K562 (cell line): ENCODE results near the gene ALOX12. TPM values are rescaled to one million over a fixed set of nuclear protein-coding genes. Genes with fewer than 3 reads are reported as not detected.

ENCODE experiments used
- EGR1 ChIP-seq: fragments of 450-650 bp; conservative IDR thresholded peaks from 2 replicates; pipeline ENCODE4 v1.6.1; 2017; ENCODE audit warnings: mild to moderate bottlenecking
- ETV1 ChIP-seq: fragments of 450-650 bp; conservative IDR thresholded peaks from 2 replicates; pipeline ENCODE4 v1.6.1; 2016; ENCODE audit warnings: missing genetic modification characterization, control low read depth, low read depth, missing compliant biosample characterization
- HDAC2 ChIP-seq: fragments of 450-650 bp; IDR thresholded peaks from 2 replicates; pipeline ENCODE4 v1.6.1; 2016; ENCODE audit warnings: mild to moderate bottlenecking
- KLF10 ChIP-seq: fragments of 250-450 bp; sonication (Bioruptor Pico); IDR thresholded peaks from 2 replicates; pipeline ENCODE4 v1.6.1; 2021; ENCODE audit warnings: matching md5 sums
- MEF2A ChIP-seq: IDR thresholded peaks from 2 replicates; pipeline ENCODE4 v1.6.1; 2011; ENCODE audit warnings: low read depth, mild to moderate bottlenecking, low read length, moderate library complexity; ENCODE audit not compliant: control insufficient read depth
- MYNN ChIP-seq, 2 experiments: sonication (generic); formaldehyde crosslinking in 1 of 2; IDR thresholded peaks; 2 replicates each; pipeline versions ENCODE4 v1.5.0 to v1.6.1; 2016 to 2020; ENCODE audit warnings: antibody characterized with exemption in 1 of 2, missing genetic modification reagents in 1 of 2
- NCOR1 ChIP-seq: fragments of 450-650 bp; IDR thresholded peaks from 2 replicates; pipeline ENCODE4 v1.6.1; 2016; ENCODE audit warnings: mild to moderate bottlenecking, moderate library complexity
- NFIC ChIP-seq: fragments of 450-650 bp; IDR thresholded peaks from 2 replicates; pipeline ENCODE4 v1.6.1; 2017; ENCODE audit warnings: mild to moderate bottlenecking, inconsistent platforms
- PML ChIP-seq: IDR thresholded peaks from 2 replicates; pipeline ENCODE4 v1.6.1; 2012; ENCODE audit warnings: low read length, inconsistent platforms
- SNIP1 ChIP-seq: fragments of 450-650 bp; IDR thresholded peaks from 2 replicates; pipeline ENCODE4 v1.7.1; 2017; ENCODE audit warnings: low read depth, mild to moderate bottlenecking
- ZKSCAN1 ChIP-seq: fragments of 150-350 bp; IDR thresholded peaks from 2 replicates; pipeline ENCODE4 v1.6.1; 2016; ENCODE audit warnings: low read depth, low read length
- ZNF324 ChIP-seq: fragments of 250-450 bp; sonication (Bioruptor Pico); IDR thresholded peaks from 2 replicates; pipeline ENCODE4 v1.4.0; 2020; ENCODE audit warnings: mild to moderate bottlenecking
- polyA plus RNA-seq, 8 experiments: library from polyadenylated mRNA; depleted of rRNA in 4 of 8; stranded (reverse) in 5 of 8; unstranded in 3 of 8; fragments of >200 nt; fragmentation: Nextera tagmentation in 2 of 8; fragmentation: Illumina TruSeq in 1 of 8; extraction: Ambion mirVana in 2 of 8; extraction: Trizol in 1 of 8; gene quantifications; 2 replicates each; pipeline versions ENCODE4 v1.2.1 to v1.2.3, GENCODE V29; 2011 to 2014; ENCODE audit warnings: inconsistent platforms in 1 of 8, missing spikeins in 1 of 8
- total RNA-seq, 7 experiments: library from RNA; depleted of rRNA in 6 of 7; stranded (reverse); fragments of >200 nt in 6 of 7; fragmentation: Illumina TruSeq in 2 of 7; extraction: Trizol in 2 of 7; gene quantifications; 2 replicates each; pipeline versions ENCODE4 v1.2.1 to v1.2.3, GENCODE V29; 2011 to 2021; ENCODE audit warnings: low replicate concordance in 1 of 7
- TF ChIP-seq, protein P1 (sequence below): sonication (generic); formaldehyde crosslinking; IDR thresholded peaks from 2 replicates; pipeline ENCODE4 v1.8.0; 2022; ENCODE audit warnings: mild to moderate bottlenecking, missing genetic modification reagents
- TF ChIP-seq, protein P2 (sequence below): conservative IDR thresholded peaks from 2 replicates; pipeline ENCODE4 v1.6.1; 2011; ENCODE audit warnings: low read depth, mild to moderate bottlenecking, low read length; ENCODE audit not compliant: control insufficient read depth
- TF ChIP-seq, protein P3 (sequence below), 2 experiments: fragments of 450-650 bp; conservative IDR thresholded peaks; 2 replicates each; pipeline ENCODE4 v1.6.1; 2017; ENCODE audit warnings: mild to moderate bottlenecking in 2 of 2, moderate library complexity in 2 of 2
- TF ChIP-seq, protein P4 (sequence below), 2 experiments: fragments of 450-650 bp; IDR thresholded peaks; 2 replicates each; pipeline ENCODE4 v1.6.1; 2016; ENCODE audit warnings: mild to moderate bottlenecking in 2 of 2, borderline replicate concordance in 1 of 2, low read depth in 1 of 2, moderate library complexity in 1 of 2

The ALOX12 gene
- total and polyA plus RNA-seq, 9 of the 15 experiments (the other 6 are each of a cell fraction or from before 2014, with no cell fraction given): 0.09 to 1.1 (median 0.47) TPM; not detected in 1

DNA sequence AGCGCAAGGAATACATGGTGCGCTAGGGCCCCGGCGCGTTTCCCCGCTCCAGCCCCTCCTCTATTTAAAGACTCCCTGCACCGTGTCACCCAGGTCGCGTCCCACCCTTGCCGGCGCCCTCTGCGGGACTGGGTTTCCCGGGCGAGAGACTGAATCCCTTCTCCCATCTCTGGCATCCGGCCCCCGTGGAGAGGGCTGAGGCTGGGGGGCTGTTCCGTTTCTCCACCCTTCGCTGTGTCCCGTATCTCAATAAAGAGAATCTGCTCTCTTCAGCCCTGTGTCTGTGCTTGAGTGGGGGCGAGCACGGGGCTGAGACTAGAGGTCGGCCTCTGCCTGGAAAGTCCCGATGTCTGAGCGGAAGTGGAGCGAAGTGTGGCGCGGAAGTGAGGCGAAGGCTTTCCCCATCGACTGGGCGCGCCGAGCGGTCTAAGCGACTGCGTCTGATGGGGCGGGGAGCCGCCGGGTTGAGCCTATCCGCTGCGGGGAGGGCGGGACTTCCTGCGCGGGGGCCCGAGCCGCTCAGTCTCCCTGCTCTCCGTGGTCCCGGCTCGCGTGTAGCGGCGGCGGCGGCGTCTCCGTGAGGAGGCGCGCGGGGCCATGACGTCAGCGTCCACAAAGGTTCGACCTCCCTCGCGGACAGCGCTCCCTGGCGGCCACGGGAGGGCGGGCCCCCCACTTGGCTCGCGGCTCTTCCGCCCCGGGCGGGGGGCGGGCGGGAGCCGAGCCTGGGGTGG is 18.6 kb downstream of the ALOX12 start (continued):
- no peak for TF ChIP-seq ZNF324
- peak; percentile 6; the same call in 1 of the 2 replicates for TF ChIP-seq MYNN (IDR thresholded peaks at IDR 0.05)
- no peak for TF ChIP-seq MYNN (CRISPR knock-in tag; IDR thresholded peaks at IDR 0.05)
- TF ChIP-seq MEF2A: no peak
- peak; percentile 52; the same call in 1 of the 2 replicates for TF ChIP-seq NCOR1
- TF ChIP-seq ZKSCAN1: 0 out of 2 replicates have a peak, but pooled peaks have one; percentile 44
- TF ChIP-seq, protein P1, sequence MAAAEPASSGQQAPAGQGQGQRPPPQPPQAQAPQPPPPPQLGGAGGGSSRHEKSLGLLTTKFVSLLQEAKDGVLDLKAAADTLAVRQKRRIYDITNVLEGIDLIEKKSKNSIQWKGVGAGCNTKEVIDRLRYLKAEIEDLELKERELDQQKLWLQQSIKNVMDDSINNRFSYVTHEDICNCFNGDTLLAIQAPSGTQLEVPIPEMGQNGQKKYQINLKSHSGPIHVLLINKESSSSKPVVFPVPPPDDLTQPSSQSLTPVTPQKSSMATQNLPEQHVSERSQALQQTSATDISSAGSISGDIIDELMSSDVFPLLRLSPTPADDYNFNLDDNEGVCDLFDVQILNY (CRISPR knock-in tag): no peak
- TF ChIP-seq, protein P2, sequence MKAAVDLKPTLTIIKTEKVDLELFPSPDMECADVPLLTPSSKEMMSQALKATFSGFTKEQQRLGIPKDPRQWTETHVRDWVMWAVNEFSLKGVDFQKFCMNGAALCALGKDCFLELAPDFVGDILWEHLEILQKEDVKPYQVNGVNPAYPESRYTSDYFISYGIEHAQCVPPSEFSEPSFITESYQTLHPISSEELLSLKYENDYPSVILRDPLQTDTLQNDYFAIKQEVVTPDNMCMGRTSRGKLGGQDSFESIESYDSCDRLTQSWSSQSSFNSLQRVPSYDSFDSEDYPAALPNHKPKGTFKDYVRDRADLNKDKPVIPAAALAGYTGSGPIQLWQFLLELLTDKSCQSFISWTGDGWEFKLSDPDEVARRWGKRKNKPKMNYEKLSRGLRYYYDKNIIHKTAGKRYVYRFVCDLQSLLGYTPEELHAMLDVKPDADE: 0 out of 2 replicates have a peak, but pooled peaks have one; percentile 36
- TF ChIP-seq PML: peak; percentile 40
- no peak for TF ChIP-seq KLF10 (CRISPR knock-in tag)
- TF ChIP-seq, protein P3, sequence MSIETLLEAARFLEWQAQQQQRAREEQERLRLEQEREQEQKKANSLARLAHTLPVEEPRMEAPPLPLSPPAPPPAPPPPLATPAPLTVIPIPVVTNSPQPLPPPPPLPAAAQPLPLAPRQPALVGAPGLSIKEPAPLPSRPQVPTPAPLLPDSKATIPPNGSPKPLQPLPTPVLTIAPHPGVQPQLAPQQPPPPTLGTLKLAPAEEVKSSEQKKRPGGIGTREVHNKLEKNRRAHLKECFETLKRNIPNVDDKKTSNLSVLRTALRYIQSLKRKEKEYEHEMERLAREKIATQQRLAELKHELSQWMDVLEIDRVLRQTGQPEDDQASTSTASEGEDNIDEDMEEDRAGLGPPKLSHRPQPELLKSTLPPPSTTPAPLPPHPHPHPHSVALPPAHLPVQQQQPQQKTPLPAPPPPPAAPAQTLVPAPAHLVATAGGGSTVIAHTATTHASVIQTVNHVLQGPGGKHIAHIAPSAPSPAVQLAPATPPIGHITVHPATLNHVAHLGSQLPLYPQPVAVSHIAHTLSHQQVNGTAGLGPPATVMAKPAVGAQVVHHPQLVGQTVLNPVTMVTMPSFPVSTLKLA (conservative IDR thresholded peaks at IDR 0.05): peak; percentile 66 to 79
- no peak for TF ChIP-seq SNIP1
- peak; percentile 57; the same call in 1 of the 2 replicates for TF ChIP-seq HDAC2
- TF ChIP-seq ETV1: peak; percentile 68
- TF ChIP-seq EGR1: peak; percentile 15
- peak; percentile 59 for TF ChIP-seq NFIC
- TF ChIP-seq, protein P4, sequence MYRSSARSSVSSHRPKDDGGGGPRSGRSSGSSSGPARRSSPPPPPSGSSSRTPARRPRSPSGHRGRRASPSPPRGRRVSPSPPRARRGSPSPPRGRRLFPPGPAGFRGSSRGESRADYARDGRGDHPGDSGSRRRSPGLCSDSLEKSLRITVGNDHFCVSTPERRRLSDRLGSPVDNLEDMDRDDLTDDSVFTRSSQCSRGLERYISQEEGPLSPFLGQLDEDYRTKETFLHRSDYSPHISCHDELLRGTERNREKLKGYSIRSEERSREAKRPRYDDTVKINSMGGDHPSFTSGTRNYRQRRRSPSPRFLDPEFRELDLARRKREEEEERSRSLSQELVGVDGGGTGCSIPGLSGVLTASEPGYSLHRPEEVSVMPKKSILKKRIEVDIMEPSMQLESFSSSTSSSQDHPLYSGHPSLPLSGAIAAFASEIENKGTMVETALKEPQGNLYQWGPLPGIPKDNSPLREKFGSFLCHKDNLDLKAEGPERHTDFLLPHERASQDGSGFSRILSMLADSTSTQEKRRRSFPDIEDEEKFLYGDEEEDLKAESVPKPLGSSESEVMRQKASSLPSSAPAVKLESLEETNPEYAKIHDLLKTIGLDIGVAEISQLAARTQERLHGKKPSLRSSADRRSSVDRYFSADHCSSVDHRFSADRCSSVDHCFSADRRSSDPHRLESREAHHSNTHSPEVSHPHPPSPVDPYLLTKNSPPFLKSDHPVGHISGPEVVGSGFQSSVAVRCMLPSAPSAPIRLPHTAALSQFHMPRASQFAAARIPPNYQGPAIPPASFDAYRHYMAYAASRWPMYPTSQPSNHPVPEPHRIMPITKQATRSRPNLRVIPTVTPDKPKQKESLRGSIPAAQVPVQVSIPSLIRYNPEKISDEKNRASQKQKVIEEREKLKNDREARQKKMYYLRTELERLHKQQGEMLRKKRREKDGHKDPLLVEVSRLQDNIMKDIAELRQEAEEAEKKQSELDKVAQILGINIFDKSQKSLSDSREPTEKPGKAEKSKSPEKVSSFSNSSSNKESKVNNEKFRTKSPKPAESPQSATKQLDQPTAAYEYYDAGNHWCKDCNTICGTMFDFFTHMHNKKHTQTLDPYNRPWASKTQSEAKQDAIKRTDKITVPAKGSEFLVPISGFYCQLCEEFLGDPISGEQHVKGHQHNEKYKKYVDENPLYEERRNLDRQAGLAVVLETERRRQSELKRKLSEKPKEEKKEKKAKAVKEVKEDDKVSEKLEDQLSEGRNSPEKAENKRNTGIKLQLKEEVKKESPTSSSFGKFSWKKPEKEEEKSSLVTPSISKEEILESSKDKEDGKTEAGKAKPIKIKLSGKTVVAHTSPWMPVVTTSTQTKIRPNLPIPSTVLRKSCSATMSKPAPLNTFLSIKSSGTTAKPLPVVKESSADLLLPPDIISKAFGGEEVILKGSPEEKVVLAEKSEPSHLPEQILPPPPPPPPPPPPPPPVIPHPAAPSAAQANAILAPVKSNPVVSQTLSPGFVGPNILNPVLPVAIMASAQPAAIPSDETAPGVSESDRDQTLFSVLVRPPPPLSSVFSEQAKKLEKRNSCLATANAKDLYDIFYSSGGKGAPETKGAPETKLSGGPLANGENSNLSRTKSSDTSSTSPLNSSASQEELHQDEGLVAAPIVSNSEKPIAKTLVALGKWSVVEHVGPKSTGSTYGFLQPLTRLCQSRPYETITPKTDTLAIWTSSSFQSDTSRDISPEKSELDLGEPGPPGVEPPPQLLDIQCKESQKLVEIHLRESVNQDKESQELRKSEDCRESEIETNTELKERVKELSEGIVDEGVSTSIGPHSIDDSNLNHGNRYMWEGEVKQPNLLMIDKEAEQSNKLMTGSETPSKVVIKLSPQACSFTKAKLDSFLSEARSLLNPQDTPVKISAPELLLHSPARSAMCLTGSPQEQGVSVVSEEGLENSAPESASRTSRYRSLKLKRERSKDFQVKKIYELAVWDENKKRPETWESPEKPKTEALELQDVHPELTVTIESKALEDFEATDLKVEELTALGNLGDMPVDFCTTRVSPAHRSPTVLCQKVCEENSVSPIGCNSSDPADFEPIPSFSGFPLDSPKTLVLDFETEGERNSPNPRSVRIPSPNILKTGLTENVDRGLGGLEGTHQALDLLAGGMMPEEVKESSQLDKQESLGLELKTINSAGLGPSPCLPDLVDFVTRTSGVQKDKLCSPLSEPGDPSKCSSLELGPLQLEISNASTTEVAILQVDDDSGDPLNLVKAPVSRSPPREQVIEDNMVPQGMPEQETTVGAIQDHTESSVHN (IDR thresholded peaks at IDR 0.05; ENCODE audit: borderline replicate concordance in 1 of 2, low read depth in 1 of 2): no peak
